ENCODE results near the gene TOR1AIP2. TPM values are rescaled to one million over a fixed set of nuclear protein-coding genes. Genes with fewer than 3 reads are reported as not detected.

The TOR1AIP2 gene
- total RNA-seq (100 to 1,000 TPM in 1 of 5 donors, 10 to 100 TPM in 4; 19.7 to 106 (median 65.1) TPM), polyA plus RNA-seq (1 to 10 TPM; 5.5 to 8.7 (median 7.8) TPM)
- long read RNA-seq, donor 1, full-length matches to known transcripts = 2 of 9 reads
- long read RNA-seq, donor 1, partial matches to known transcripts = 7 of 9 reads
- long read RNA-seq, donor 1, other reads (novel, unspliced or antisense) = 0 of 9 reads
- long read RNA-seq, donor 2 = 0 reads
- long read RNA-seq, donor 3, full-length matches to known transcripts = 6 of 11 reads
- long read RNA-seq, donor 3, partial matches to known transcripts = 5 of 11 reads
- long read RNA-seq, donor 3, other reads (novel, unspliced or antisense) = 0 of 11 reads
- long read RNA-seq, donor 4 = 0 reads
- long read RNA-seq, donor 5, full-length matches to known transcripts = 4 of 4 reads
- long read RNA-seq, donor 5, partial matches to known transcripts = 0 of 4 reads
- long read RNA-seq, donor 5, other reads (novel, unspliced or antisense) = 0 of 4 reads
- long read RNA-seq, donor 6 = 0 reads
- long read RNA-seq, donor 7, full-length matches to known transcripts = 1 of 1 reads
- long read RNA-seq, donor 7, partial matches to known transcripts = 0 of 1 reads
- long read RNA-seq, donor 7, other reads (novel, unspliced or antisense) = 0 of 1 reads
- long read RNA-seq, donor 8, full-length matches to known transcripts = 10 of 16 reads
- long read RNA-seq, donor 8, partial matches to known transcripts = 6 of 16 reads
- long read RNA-seq, donor 8, other reads (novel, unspliced or antisense) = 0 of 16 reads
- long read RNA-seq, donor 9, full-length matches to known transcripts = 3 of 3 reads
- long read RNA-seq, donor 9, partial matches to known transcripts = 0 of 3 reads
- long read RNA-seq, donor 9, other reads (novel, unspliced or antisense) = 0 of 3 reads
- long read RNA-seq, donor 10, partial matches to known transcripts = 0 of 2 reads
- long read RNA-seq, donor 10, other reads (novel, unspliced or antisense) = 0 of 2 reads

GRCh38 chr1:179877586-179878265, at the start of gene TOR1AIP2:
Gene TOR1AIP2 (minus strand): TSS chr1:179877803. CDS start chr1:179852665, 25,138 bp downstream.
- Histone ChIP-seq H3K9me3 (no peaks in the 10 kb centered on the region), H3K4me1 (peaks cover 35 to 69% (median 52%) of the 10 kb centered on the region in 4 donors), H3K36me3 (peaks cover 5 to 15% (median 13%) of the 10 kb centered on the region in 4 donors), H3K27ac (peak within 1 kb of the TSS; percentile 59 to 85 (median 82)), H3K4me3 (peak within 1 kb of the TSS; percentile 64 to 85 (median 72)), H3K27me3 (no peaks in the 10 kb centered on the region)
- peak; percentile 93 to 96 for DNase-seq
- intact Hi-C loops (cut with DNase I; ENCODE audit: low total_unique reads) = no loop called here
- no peak for TF ChIP-seq EP300 (IDR thresholded peaks at IDR 0.05)
- TF ChIP-seq POLR2AphosphoS5 (IDR thresholded peaks at IDR 0.05) = peak; percentile 97 to 100 (median 99)
- TF ChIP-seq, protein P1, sequence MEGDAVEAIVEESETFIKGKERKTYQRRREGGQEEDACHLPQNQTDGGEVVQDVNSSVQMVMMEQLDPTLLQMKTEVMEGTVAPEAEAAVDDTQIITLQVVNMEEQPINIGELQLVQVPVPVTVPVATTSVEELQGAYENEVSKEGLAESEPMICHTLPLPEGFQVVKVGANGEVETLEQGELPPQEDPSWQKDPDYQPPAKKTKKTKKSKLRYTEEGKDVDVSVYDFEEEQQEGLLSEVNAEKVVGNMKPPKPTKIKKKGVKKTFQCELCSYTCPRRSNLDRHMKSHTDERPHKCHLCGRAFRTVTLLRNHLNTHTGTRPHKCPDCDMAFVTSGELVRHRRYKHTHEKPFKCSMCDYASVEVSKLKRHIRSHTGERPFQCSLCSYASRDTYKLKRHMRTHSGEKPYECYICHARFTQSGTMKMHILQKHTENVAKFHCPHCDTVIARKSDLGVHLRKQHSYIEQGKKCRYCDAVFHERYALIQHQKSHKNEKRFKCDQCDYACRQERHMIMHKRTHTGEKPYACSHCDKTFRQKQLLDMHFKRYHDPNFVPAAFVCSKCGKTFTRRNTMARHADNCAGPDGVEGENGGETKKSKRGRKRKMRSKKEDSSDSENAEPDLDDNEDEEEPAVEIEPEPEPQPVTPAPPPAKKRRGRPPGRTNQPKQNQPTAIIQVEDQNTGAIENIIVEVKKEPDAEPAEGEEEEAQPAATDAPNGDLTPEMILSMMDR (IDR thresholded peaks at IDR 0.05) = peak in 1 of 7 experiments; percentile 12
- TF ChIP-seq POLR2A (IDR thresholded peaks at IDR 0.05) = peak in 2 of 4 donors; percentile 94 to 97
- WGBS, 5 donors = 3 to 5% (median 4%) methylated on average over 23 to 31 of the region's 31 CpGs

GRCh38 chr1:179926850-179927205, 49.2 kb upstream of the TOR1AIP2 start:
- WGBS, 5 donors = 96 to 99% (median 98%) methylated on average over 3 of the region's 3 CpGs
- intact Hi-C loops (cut with DNase I; ENCODE audit: low total_unique reads) = no loop called here
- Histone ChIP-seq H3K4me1 (peaks cover 0 to 12% (median 3%) of the 10 kb centered on the region in 4 donors), H3K27ac (no peak overlapping the region), H3K9me3 (no peaks in the 10 kb centered on the region), H3K36me3 (peaks cover 0 to 7% (median under 1%) of the 10 kb centered on the region in 4 donors), H3K27me3 (no peaks in the 10 kb centered on the region), H3K4me3 (no peak overlapping the region)
- no peak for DNase-seq
- no peak for TF ChIP-seq POLR2A (IDR thresholded peaks at IDR 0.05)
- TF ChIP-seq, protein P1 (IDR thresholded peaks at IDR 0.05) = no peak
- no peak for TF ChIP-seq EP300 (IDR thresholded peaks at IDR 0.05)
- no peak for TF ChIP-seq POLR2AphosphoS5 (IDR thresholded peaks at IDR 0.05)

GRCh38 chr1:179925922-179926849, 48.6 kb upstream of the TOR1AIP2 start:
- Histone ChIP-seq H3K27ac (no peak overlapping the region), H3K36me3 (peaks cover 0 to 14% (median 6%) of the 10 kb centered on the region in 4 donors), H3K4me1 (peaks cover 0 to 7% (median 0%) of the 10 kb centered on the region in 4 donors), H3K9me3 (no peaks in the 10 kb centered on the region), H3K4me3 (no peak overlapping the region), H3K27me3 (no peaks in the 10 kb centered on the region)
- intact Hi-C loops (cut with DNase I; ENCODE audit: low total_unique reads) = no loop called here
- TF ChIP-seq POLR2A (IDR thresholded peaks at IDR 0.05) (no peak), POLR2AphosphoS5 (IDR thresholded peaks at IDR 0.05) (no peak), EP300 (IDR thresholded peaks at IDR 0.05) (no peak)
- TF ChIP-seq, protein P1 (IDR thresholded peaks at IDR 0.05) = no peak
- 77 to 89% (median 87%) methylated on average over 4 of the region's 4 CpGs for WGBS, 5 donors
- DNase-seq = no peak
